HEK293 (cell line): ENCODE data around the gene PGR.

Experiments used
- CTCF ChIA-PET: fragments of 350-600 bp; formaldehyde crosslinking; extraction: SDS; loops from one replicate; lab custom pipeline; 2021; ENCODE audit warnings: antibody characterized with exemption; lab: Yijun Ruan, JAX
- POLR2A ChIA-PET: fragments of 300-600 bp; formaldehyde crosslinking; extraction: SDS; loops from one replicate; lab custom pipeline; 2020; ENCODE audit warnings: antibody characterized with exemption, inconsistent platforms; lab: Yijun Ruan, JAX
- H3K27ac ChIP-seq: fragments of 200-500 bp; sonication (Bioruptor generic); 2 replicates; pipeline ENCODE4 v1.5.1; 2014; ENCODE audit warnings: low read depth, low read length, control low read depth, inconsistent platforms; ENCODE audit errors: extremely low read depth
- H3K36me3 ChIP-seq, 2 experiments: fragments of 200-500 bp in 1 of 2; sonication (Bioruptor generic) in 1 of 2; 1 replicate in 1 of 2; 2 replicates in 1 of 2; pipeline ENCODE4 v1.5.1; 2014 to 2017; ENCODE audit warnings: inconsistent platforms in 2 of 2, low read length in 2 of 2; ENCODE audit not compliant: control insufficient read depth in 2 of 2, insufficient read depth in 1 of 2
- H3K4me1 ChIP-seq: fragments of 200-500 bp; sonication (Bioruptor generic); 2 replicates; pipeline ENCODE4 v1.5.1; 2014; ENCODE audit warnings: mild to moderate bottlenecking, low read length, inconsistent platforms; ENCODE audit not compliant: control insufficient read depth, insufficient read depth
- H3K4me3 ChIP-seq: 2 replicates; pipeline ENCODE4 v1.5.1; 2011; ENCODE audit warnings: low read depth, mild to moderate bottlenecking, control low read depth, low read length, moderate library complexity
- H3K9me3 ChIP-seq: fragments of 200-500 bp; sonication (Bioruptor generic); 2 replicates; pipeline ENCODE4 v1.5.1; 2014; ENCODE audit warnings: low read depth, low read length, inconsistent platforms; ENCODE audit not compliant: control insufficient read depth, insufficient read depth
- FEZF1 ChIP-seq: fragments of 450-650 bp; formaldehyde crosslinking; IDR thresholded peaks from 2 replicates; pipeline ENCODE4 v1.5.1; 2016; ENCODE audit warnings: missing biosample characterization, missing genetic modification characterization
- GLIS1 ChIP-seq: fragments of 450-650 bp; formaldehyde crosslinking; IDR thresholded peaks from 2 replicates; pipeline ENCODE4 v1.5.1; 2016; ENCODE audit warnings: missing biosample characterization, missing genetic modification characterization
- KLF8 ChIP-seq: fragments of 450-650 bp; formaldehyde crosslinking; IDR thresholded peaks from 2 replicates; pipeline ENCODE4 v1.5.1; 2016; ENCODE audit warnings: missing biosample characterization, missing genetic modification characterization
- MYNN ChIP-seq: fragments of 450-650 bp; formaldehyde crosslinking; IDR thresholded peaks from 2 replicates; pipeline ENCODE4 v1.5.1; 2016; ENCODE audit warnings: missing biosample characterization, missing genetic modification characterization, borderline replicate concordance
- SCRT2 ChIP-seq: fragments of 450-650 bp; formaldehyde crosslinking; IDR thresholded peaks from 2 replicates; pipeline ENCODE4 v1.5.1; 2016; ENCODE audit warnings: missing biosample characterization, missing genetic modification characterization
- ZFHX2 ChIP-seq: fragments of 450-650 bp; formaldehyde crosslinking; conservative IDR thresholded peaks from 2 replicates; pipeline ENCODE4 v1.5.1; 2016; ENCODE audit warnings: missing biosample characterization, missing genetic modification characterization
- ZNF132 ChIP-seq: fragments of 450-650 bp; formaldehyde crosslinking; IDR thresholded peaks from 2 replicates; pipeline ENCODE4 v1.5.1; 2017; ENCODE audit warnings: missing biosample characterization, missing genetic modification characterization, borderline replicate concordance
- ZNF138 ChIP-seq: fragments of 450-650 bp; formaldehyde crosslinking; IDR thresholded peaks from 2 replicates; pipeline ENCODE4 v1.5.1; 2016; ENCODE audit warnings: missing biosample characterization, missing genetic modification characterization, borderline replicate concordance
- ZNF155 ChIP-seq: fragments of 450-650 bp; formaldehyde crosslinking; IDR thresholded peaks from 2 replicates; pipeline ENCODE4 v1.5.1; 2016; ENCODE audit warnings: missing biosample characterization, missing genetic modification characterization
- ZNF184 ChIP-seq: fragments of 450-650 bp; IDR thresholded peaks from 2 replicates; pipeline ENCODE4 v1.5.1; 2018; ENCODE audit warnings: missing biosample characterization, mild to moderate bottlenecking, missing genetic modification characterization
- ZNF23 ChIP-seq: fragments of 450-650 bp; formaldehyde crosslinking; IDR thresholded peaks from 2 replicates; pipeline ENCODE4 v1.5.1; 2016; ENCODE audit warnings: missing biosample characterization, missing genetic modification characterization, borderline replicate concordance
- ZNF266 ChIP-seq: fragments of 450-650 bp; formaldehyde crosslinking; IDR thresholded peaks from 2 replicates; pipeline ENCODE4 v1.5.1; 2016; ENCODE audit warnings: missing biosample characterization, missing genetic modification characterization, low read depth
- ZNF366 ChIP-seq: fragments of 450-650 bp; formaldehyde crosslinking; conservative IDR thresholded peaks from 2 replicates; pipeline ENCODE4 v1.5.1; 2016; ENCODE audit warnings: missing biosample characterization, missing genetic modification characterization
- ZNF560 ChIP-seq: fragments of 450-650 bp; formaldehyde crosslinking; IDR thresholded peaks from 2 replicates; pipeline ENCODE4 v1.5.1; 2017; ENCODE audit warnings: missing biosample characterization, missing genetic modification characterization, borderline replicate concordance
- ZNF571 ChIP-seq: fragments of 450-650 bp; formaldehyde crosslinking; IDR thresholded peaks from 2 replicates; pipeline ENCODE4 v1.5.0; 2017; ENCODE audit warnings: missing biosample characterization, missing genetic modification characterization
- ZNF623 ChIP-seq: fragments of 450-650 bp; formaldehyde crosslinking; IDR thresholded peaks from 2 replicates; pipeline ENCODE4 v1.5.1; 2016; ENCODE audit warnings: missing biosample characterization, missing genetic modification characterization
- ZNF654 ChIP-seq: fragments of 450-650 bp; formaldehyde crosslinking; IDR thresholded peaks from 2 replicates; pipeline ENCODE4 v1.5.1; 2016; ENCODE audit warnings: low read depth, missing biosample characterization, missing genetic modification characterization
- ZNF837 ChIP-seq: fragments of 450-650 bp; formaldehyde crosslinking; IDR thresholded peaks from 2 replicates; pipeline ENCODE4 v1.5.1; 2016; ENCODE audit warnings: missing biosample characterization, missing genetic modification characterization
- ZSCAN16 ChIP-seq: fragments of 450-650 bp; formaldehyde crosslinking; IDR thresholded peaks from 2 replicates; pipeline ENCODE4 v1.5.1; 2016; ENCODE audit warnings: missing biosample characterization, missing genetic modification characterization
- TF ChIP-seq, protein P1 (sequence below): fragments of 450-650 bp; formaldehyde crosslinking; IDR thresholded peaks from 2 replicates; pipeline ENCODE4 v1.5.1; 2016; ENCODE audit warnings: missing biosample characterization, missing genetic modification characterization, low read depth
- TF ChIP-seq, protein P2 (sequence below): fragments of 450-650 bp; formaldehyde crosslinking; IDR thresholded peaks from 2 replicates; pipeline ENCODE4 v1.5.1; 2016; ENCODE audit warnings: missing biosample characterization, missing genetic modification characterization
- TF ChIP-seq, protein P3 (sequence below): fragments of 450-650 bp; formaldehyde crosslinking; IDR thresholded peaks from 2 replicates; pipeline ENCODE4 v1.5.1; 2016; ENCODE audit warnings: missing biosample characterization, missing genetic modification characterization
- TF ChIP-seq, protein P4 (sequence below): fragments of 450-650 bp; formaldehyde crosslinking; IDR thresholded peaks from 2 replicates; pipeline ENCODE4; 2016; ENCODE audit warnings: missing biosample characterization, missing genetic modification characterization
- TF ChIP-seq, protein P5 (sequence below): IDR thresholded peaks from 2 replicates; pipeline ENCODE4 v1.6.1; 2011; ENCODE audit warnings: mild to moderate bottlenecking, low read depth, low read length, borderline replicate concordance

The PGR gene

DNA sequence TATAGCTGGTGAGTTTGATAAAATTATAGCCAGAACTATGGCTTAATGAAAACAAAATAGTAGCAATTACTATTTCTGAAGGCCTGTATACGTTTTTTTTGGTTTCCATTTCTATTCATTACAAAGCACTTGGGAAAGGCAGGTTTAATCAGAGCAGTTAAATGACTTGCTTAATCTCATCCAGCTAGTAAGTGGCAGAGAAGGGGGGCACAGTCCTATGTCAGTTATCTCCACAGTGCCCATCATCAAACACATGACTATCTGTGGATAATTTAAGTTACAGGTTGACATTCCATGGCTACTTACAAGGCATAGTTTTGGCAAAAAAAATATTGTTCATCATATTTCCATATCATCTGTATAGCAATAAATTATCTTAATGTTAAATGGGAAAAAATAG, 93.7 kb downstream of the PGR start:
- Histone ChIP-seq H3K9me3 (no peaks in the 10 kb centered on the region), H3K27ac (no peak overlapping the region), H3K4me3 (no peak overlapping the region), H3K4me1 (no peaks in the 10 kb centered on the region), H3K36me3 (no peaks in the 10 kb centered on the region)
- CTCF ChIA-PET: no interaction called here
- POLR2A ChIA-PET: no interaction called here
- no peak for TF ChIP-seq ZNF132 (tag by site-specific recombination)
- no peak for TF ChIP-seq ZNF571 (tag by site-specific recombination)
- TF ChIP-seq ZNF184 (tag by site-specific recombination): no peak
- TF ChIP-seq ZNF155 (tag by site-specific recombination): no peak
- no peak for TF ChIP-seq ZNF138 (tag by site-specific recombination)
- no peak for TF ChIP-seq ZNF560
- TF ChIP-seq, protein P1, sequence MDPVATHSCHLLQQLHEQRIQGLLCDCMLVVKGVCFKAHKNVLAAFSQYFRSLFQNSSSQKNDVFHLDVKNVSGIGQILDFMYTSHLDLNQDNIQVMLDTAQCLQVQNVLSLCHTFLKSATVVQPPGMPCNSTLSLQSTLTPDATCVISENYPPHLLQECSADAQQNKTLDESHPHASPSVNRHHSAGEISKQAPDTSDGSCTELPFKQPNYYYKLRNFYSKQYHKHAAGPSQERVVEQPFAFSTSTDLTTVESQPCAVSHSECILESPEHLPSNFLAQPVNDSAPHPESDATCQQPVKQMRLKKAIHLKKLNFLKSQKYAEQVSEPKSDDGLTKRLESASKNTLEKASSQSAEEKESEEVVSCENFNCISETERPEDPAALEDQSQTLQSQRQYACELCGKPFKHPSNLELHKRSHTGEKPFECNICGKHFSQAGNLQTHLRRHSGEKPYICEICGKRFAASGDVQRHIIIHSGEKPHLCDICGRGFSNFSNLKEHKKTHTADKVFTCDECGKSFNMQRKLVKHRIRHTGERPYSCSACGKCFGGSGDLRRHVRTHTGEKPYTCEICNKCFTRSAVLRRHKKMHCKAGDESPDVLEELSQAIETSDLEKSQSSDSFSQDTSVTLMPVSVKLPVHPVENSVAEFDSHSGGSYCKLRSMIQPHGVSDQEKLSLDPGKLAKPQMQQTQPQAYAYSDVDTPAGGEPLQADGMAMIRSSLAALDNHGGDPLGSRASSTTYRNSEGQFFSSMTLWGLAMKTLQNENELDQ (tag by site-specific recombination): no peak
- TF ChIP-seq KLF8 (tag by site-specific recombination): no peak
- no peak for TF ChIP-seq ZNF623 (tag by site-specific recombination)

DNA sequence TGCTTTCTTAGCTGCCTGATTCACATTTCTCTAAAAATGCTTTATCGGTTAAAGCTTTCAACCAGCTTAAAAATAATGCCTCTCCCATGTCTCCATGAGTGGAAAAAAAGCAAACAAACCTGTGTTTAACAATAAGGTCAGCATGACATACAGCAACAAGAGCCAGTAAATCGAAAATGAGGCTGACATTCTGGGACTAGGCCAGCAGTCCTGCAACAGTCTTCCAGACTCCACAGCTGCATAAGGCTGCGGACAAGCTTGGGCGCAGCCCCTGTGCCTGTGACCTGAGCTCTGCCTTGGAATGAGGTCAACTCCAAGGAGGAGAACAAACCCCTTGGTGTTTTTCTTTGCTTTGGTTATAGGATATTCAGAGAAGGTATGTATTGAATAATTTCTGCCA, 95.5 kb downstream of the PGR start:
- Histone ChIP-seq H3K9me3 (no peaks in the 10 kb centered on the region), H3K36me3 (no peaks in the 10 kb centered on the region), H3K4me1 (no peaks in the 10 kb centered on the region), H3K27ac (no peak overlapping the region), H3K4me3 (no peak overlapping the region)
- ChIA-PET CTCF (interaction anchor here (1.0 kb wide), 1 partner anchor 12 kb away, joined by 7 read pairs; no protein-coding TSS in a partner anchor), POLR2A (no interaction called here)
- TF ChIP-seq, protein P2, sequence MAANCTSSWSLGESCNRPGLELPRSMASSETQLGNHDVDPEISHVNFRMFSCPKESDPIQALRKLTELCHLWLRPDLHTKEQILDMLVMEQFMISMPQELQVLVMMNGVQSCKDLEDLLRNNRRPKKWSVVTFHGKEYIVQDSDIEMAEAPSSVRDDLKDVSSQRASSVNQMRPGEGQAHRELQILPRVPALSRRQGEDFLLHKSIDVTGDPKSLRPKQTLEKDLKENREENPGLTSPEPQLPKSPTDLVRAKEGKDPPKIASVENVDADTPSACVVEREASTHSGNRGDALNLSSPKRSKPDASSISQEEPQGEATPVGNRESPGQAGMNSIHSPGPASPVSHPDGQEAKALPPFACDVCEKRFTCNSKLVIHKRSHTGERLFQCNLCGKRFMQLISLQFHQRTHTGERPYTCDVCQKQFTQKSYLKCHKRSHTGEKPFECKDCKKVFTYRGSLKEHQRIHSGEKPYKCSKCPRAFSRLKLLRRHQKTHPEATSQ (tag by site-specific recombination): no peak
- TF ChIP-seq, protein P3, sequence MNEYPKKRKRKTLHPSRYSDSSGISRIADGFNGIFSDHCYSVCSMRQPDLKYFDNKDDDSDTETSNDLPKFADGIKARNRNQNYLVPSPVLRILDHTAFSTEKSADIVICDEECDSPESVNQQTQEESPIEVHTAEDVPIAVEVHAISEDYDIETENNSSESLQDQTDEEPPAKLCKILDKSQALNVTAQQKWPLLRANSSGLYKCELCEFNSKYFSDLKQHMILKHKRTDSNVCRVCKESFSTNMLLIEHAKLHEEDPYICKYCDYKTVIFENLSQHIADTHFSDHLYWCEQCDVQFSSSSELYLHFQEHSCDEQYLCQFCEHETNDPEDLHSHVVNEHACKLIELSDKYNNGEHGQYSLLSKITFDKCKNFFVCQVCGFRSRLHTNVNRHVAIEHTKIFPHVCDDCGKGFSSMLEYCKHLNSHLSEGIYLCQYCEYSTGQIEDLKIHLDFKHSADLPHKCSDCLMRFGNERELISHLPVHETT (tag by site-specific recombination): no peak
- TF ChIP-seq, protein P4, sequence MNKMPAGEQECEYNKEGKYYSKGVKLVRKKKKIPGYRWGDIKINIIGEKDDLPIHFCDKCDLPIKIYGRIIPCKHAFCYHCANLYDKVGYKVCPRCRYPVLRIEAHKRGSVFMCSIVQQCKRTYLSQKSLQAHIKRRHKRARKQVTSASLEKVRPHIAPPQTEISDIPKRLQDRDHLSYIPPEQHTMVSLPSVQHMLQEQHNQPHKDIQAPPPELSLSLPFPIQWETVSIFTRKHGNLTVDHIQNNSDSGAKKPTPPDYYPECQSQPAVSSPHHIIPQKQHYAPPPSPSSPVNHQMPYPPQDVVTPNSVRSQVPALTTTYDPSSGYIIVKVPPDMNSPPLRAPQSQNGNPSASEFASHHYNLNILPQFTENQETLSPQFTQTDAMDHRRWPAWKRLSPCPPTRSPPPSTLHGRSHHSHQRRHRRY: no peak
- TF ChIP-seq FEZF1 (tag by site-specific recombination) (no peak), ZNF184 (tag by site-specific recombination) (no peak)
- TF ChIP-seq, protein P5, sequence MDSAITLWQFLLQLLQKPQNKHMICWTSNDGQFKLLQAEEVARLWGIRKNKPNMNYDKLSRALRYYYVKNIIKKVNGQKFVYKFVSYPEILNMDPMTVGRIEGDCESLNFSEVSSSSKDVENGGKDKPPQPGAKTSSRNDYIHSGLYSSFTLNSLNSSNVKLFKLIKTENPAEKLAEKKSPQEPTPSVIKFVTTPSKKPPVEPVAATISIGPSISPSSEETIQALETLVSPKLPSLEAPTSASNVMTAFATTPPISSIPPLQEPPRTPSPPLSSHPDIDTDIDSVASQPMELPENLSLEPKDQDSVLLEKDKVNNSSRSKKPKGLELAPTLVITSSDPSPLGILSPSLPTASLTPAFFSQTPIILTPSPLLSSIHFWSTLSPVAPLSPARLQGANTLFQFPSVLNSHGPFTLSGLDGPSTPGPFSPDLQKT: no peak

DNA sequence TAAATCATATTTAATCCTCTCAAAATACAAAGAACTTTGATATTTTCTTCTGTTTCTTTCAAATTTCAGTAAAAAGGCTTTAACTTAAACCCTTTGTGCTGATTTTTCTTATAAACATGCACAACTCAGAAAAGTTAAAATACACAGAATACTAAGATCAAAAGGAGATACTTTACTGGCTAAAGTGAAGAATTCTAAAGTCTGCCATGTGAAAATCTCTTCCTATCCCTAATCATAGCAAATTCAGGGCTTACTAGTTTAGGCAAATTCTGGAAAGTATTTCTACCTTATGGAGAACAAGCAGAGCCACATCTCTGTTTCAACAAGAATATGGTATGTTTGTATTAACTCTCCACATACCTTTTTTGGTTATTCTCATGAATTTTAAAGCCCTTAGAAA, 96.6 kb downstream of the PGR start:
- Histone ChIP-seq H3K36me3 (no peaks in the 10 kb centered on the region), H3K4me1 (no peaks in the 10 kb centered on the region), H3K9me3 (no peaks in the 10 kb centered on the region), H3K4me3 (no peak overlapping the region), H3K27ac (no peak overlapping the region)
- CTCF ChIA-PET: no interaction called here
- no peak for TF ChIP-seq ZNF366 (tag by site-specific recombination)
- TF ChIP-seq ZNF837 (tag by site-specific recombination): no peak
- no peak for TF ChIP-seq ZNF23 (tag by site-specific recombination)
- TF ChIP-seq ZFHX2 (tag by site-specific recombination): no peak
- TF ChIP-seq ZNF654 (tag by site-specific recombination): no peak
- TF ChIP-seq ZNF266 (tag by site-specific recombination): no peak
- no peak for TF ChIP-seq MYNN
- TF ChIP-seq ZSCAN16 (tag by site-specific recombination): no peak
- no peak for TF ChIP-seq SCRT2 (tag by site-specific recombination)
- no peak for TF ChIP-seq GLIS1 (tag by site-specific recombination)
- POLR2A ChIA-PET: no interaction called here
